Mesenchymal stem cell (in vitro differentiated cells and primary cell): ENCODE data around the gene FEZ2.

ENCODE experiments used
- DNase-seq: peaks from one replicate; pipeline ENCODE4 v3.0.0-alpha.2; 2013
- H2AFZ ChIP-seq: one replicate; pipeline ENCODE4 v1.6.1; 2013; ENCODE audit warnings: low read depth, mild to moderate bottlenecking, control low read depth, inconsistent platforms, low read length, moderate library complexity
- H2AK5ac ChIP-seq: 2 replicates; pipeline ENCODE4 v1.6.1; 2013; ENCODE audit warnings: low read length, moderate library complexity, mild to moderate bottlenecking, inconsistent platforms; ENCODE audit not compliant: severe bottlenecking
- H2BK120ac ChIP-seq: one replicate; pipeline ENCODE4 v1.6.1; 2013; ENCODE audit warnings: low read depth, mild to moderate bottlenecking, inconsistent platforms, low read length, moderate library complexity
- H2BK12ac ChIP-seq, 2 experiments: one replicate each; pipeline ENCODE4 v1.6.1; 2013; ENCODE audit warnings: inconsistent platforms in 2 of 2, low read length in 2 of 2, mild to moderate bottlenecking in 2 of 2, moderate library complexity in 2 of 2, control low read depth in 1 of 2
- H2BK15ac ChIP-seq: one replicate; pipeline ENCODE4 v1.6.1; 2013; ENCODE audit warnings: mild to moderate bottlenecking, low read depth, inconsistent platforms; ENCODE audit not compliant: poor library complexity, severe bottlenecking
- H2BK5ac ChIP-seq: 2 replicates; pipeline ENCODE4 v1.6.1; 2013; ENCODE audit warnings: low read depth, mild to moderate bottlenecking, low read length, control low read depth, inconsistent platforms; ENCODE audit not compliant: poor library complexity, severe bottlenecking
- H3K14ac ChIP-seq, 2 experiments: one replicate each; pipeline ENCODE4 v1.6.1; 2013; ENCODE audit warnings: inconsistent platforms in 2 of 2, low read length in 2 of 2, control low read depth in 1 of 2, mild to moderate bottlenecking in 1 of 2, moderate library complexity in 1 of 2
- H3K18ac ChIP-seq, 2 experiments: one replicate each; pipeline ENCODE4 v1.6.1; 2013; ENCODE audit warnings: inconsistent platforms in 2 of 2, low read length in 2 of 2, control low read depth in 1 of 2, low read depth in 1 of 2, mild to moderate bottlenecking in 1 of 2
- H3K23ac ChIP-seq, 2 experiments: one replicate each; pipeline ENCODE4 v1.6.1; 2013; ENCODE audit warnings: inconsistent platforms in 2 of 2, low read length in 2 of 2, mild to moderate bottlenecking in 2 of 2, moderate library complexity in 2 of 2, control low read depth in 1 of 2
- H3K27ac ChIP-seq: 2 replicates; pipeline ENCODE4 v1.5.1; 2013; ENCODE audit warnings: mild to moderate bottlenecking, moderate library complexity, low read length, control low read depth, inconsistent platforms; ENCODE audit not compliant: poor library complexity, severe bottlenecking
- H3K27me3 ChIP-seq, 2 experiments: 2 replicates each; pipeline versions ENCODE4 v1.6.1 to v1.7.0; 2013; ENCODE audit warnings: low read length in 2 of 2, mild to moderate bottlenecking in 2 of 2, moderate library complexity in 2 of 2, control low read depth in 1 of 2, inconsistent platforms in 1 of 2; ENCODE audit not compliant: control insufficient read depth in 1 of 2, insufficient read depth in 1 of 2
- H3K36me3 ChIP-seq, 2 experiments: 2 replicates each; pipeline versions ENCODE4 v1.6.1 to v1.7.0; 2013; ENCODE audit warnings: low read length in 2 of 2, control low read depth in 1 of 2, inconsistent platforms in 1 of 2, low read depth in 1 of 2, mild to moderate bottlenecking in 1 of 2; ENCODE audit not compliant: insufficient read depth in 2 of 2, control insufficient read depth in 1 of 2
- H3K4ac ChIP-seq, 2 experiments: one replicate each; pipeline ENCODE4 v1.6.1; 2013; ENCODE audit warnings: inconsistent platforms in 2 of 2, low read length in 2 of 2, mild to moderate bottlenecking in 2 of 2, moderate library complexity in 2 of 2, control low read depth in 1 of 2, low read depth in 1 of 2
- H3K4me1 ChIP-seq: 2 replicates; pipeline ENCODE4 v1.6.1; 2013; ENCODE audit warnings: low read depth, low read length, control low read depth; ENCODE audit not compliant: control insufficient read depth, insufficient read depth
- H3K4me2 ChIP-seq: 2 replicates; pipeline ENCODE4 v1.6.1; 2013; ENCODE audit warnings: low read length, mild to moderate bottlenecking, inconsistent platforms; ENCODE audit not compliant: poor library complexity, severe bottlenecking
- H3K4me3 ChIP-seq, 2 experiments: 2 replicates each; pipeline versions ENCODE4 v1.5.1 to v1.7.0; 2013; ENCODE audit warnings: low read length in 2 of 2, mild to moderate bottlenecking in 2 of 2, control low read depth in 1 of 2, low read depth in 1 of 2; ENCODE audit not compliant: insufficient read depth in 1 of 2
- H3K79me1 ChIP-seq: replicated peaks from 2 replicates; pipeline ENCODE4 v1.6.1; 2013; ENCODE audit warnings: mild to moderate bottlenecking, control low read depth, low read length, inconsistent platforms; ENCODE audit not compliant: poor library complexity, severe bottlenecking
- H3K9ac ChIP-seq: 2 replicates; pipeline ENCODE4 v1.7.0; 2013; ENCODE audit warnings: mild to moderate bottlenecking, low read length, moderate library complexity
- H3K9me3 ChIP-seq: 2 replicates; pipeline ENCODE4 v1.7.0; 2013; ENCODE audit warnings: mild to moderate bottlenecking, low read length; ENCODE audit not compliant: control insufficient read depth
- H4K8ac ChIP-seq: one replicate; pipeline ENCODE4 v1.6.1; 2013; ENCODE audit warnings: inconsistent platforms, mild to moderate bottlenecking, low read length, moderate library complexity
- H4K91ac ChIP-seq: one replicate; pipeline ENCODE4 v1.6.1; 2013; ENCODE audit warnings: mild to moderate bottlenecking, low read length, inconsistent platforms
- WGBS: methylation state at CpG from one replicate; pipeline ENCODE4 v1.1.7; 2013; ENCODE audit warnings: mixed read lengths; 5-methylcytosine and 5-hydroxymethylcytosine counted together

FEZ2 gene

DNA sequence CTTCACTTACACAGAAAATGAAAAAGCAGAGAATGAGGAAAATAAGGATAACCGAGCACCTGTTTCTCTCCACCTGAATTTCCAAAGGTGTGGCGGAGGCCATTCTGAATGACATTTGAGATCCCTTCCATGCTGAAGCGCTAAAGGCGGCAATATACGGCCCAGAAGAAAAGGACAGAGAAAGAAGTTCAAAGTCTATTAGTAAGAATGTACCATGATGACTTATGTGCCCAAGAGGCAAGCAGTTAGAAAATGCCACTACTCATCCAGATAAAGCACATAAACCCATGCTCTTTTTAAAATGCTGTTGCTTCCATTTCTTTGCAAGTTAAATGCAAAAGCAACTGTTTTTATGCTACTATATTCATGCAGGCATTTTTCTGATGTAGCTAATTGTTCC lies 37.2 kb downstream of the FEZ2 start:
- no peak overlapping the region for H4K91ac ChIP-seq
- H2BK120ac ChIP-seq: no peak overlapping the region
- H2BK15ac ChIP-seq: no peak overlapping the region
- H2AK5ac ChIP-seq: peak overlapping the region; percentile 23
- no peak overlapping the region for H3K4me3 ChIP-seq
- H2BK12ac ChIP-seq: no peak overlapping the region
- no peak overlapping the region for H2BK5ac ChIP-seq
- peaks cover 5 to 29% of the 10 kb centered on the region in 2 experiments for H3K36me3 ChIP-seq
- H3K23ac ChIP-seq: no peak overlapping the region
- peaks cover 22% of the 10 kb centered on the region for H3K79me1 ChIP-seq
- H4K8ac ChIP-seq: no peak overlapping the region
- no peak for DNase-seq
- 96% methylated on average over 5 of the region's 5 CpGs for WGBS
- H3K18ac ChIP-seq: peak overlapping the region in 1 of 2 experiments; percentile 17
- H3K27ac ChIP-seq: peak overlapping the region; percentile 17
- H3K9me3 ChIP-seq: no peaks in the 10 kb centered on the region
- H3K4ac ChIP-seq: no peak overlapping the region
- H3K14ac ChIP-seq: peak overlapping the region in 1 of 2 experiments; percentile 67
- H3K27me3 ChIP-seq: no peaks in the 10 kb centered on the region
- H3K4me2 ChIP-seq: no peak overlapping the region
- peak overlapping the region; percentile 87 for H3K9ac ChIP-seq
- H3K4me1 ChIP-seq: peaks cover 5% of the 10 kb centered on the region
- H2AFZ ChIP-seq: no peak overlapping the region

DNA sequence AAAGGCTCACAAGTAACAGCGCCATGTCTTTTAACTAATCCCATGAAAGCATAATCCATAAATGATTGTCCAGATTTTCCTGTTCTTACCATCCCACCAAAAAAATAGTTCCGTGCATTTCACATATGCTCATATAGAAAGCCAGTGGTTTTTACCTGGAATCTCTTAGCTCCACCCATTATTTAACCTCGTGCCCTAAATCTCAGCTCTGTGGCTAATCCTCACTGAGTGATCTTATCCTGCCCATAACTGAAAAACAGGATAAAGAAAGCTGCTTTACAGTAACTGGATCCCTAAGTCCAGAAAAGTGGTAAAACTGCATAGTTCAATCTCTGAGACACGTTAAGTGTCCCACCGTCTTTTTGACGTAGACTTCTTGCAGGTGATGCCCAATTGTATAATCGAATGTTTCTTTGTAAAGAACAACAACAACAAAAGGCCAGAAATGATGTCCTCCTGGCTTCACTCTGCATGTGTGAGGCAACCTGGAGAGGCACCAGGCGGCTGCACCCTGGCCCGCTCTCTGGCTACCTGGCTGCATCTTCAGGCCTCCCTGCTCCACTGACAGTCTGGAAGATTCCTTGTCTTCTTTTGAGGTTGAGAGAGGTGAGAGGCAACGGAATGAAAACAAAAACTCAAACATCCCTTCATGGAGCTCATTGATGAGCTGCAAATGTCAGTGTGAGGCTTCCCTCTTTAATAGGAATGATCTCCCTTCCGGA lies 38.6 kb downstream of the FEZ2 start:
- H2BK15ac ChIP-seq: no peak overlapping the region
- DNase-seq: no peak
- peak overlapping the region in 1 of 2 experiments; percentile 5 for H3K4ac ChIP-seq
- peak overlapping the region; percentile 26 for H2AK5ac ChIP-seq
- peaks cover 5% of the 10 kb centered on the region for H3K4me1 ChIP-seq
- H3K79me1 ChIP-seq: peaks cover 10% of the 10 kb centered on the region
- no peak overlapping the region for H3K27ac ChIP-seq
- H3K4me2 ChIP-seq: no peak overlapping the region
- peak overlapping the region; percentile 11 for H4K91ac ChIP-seq
- H3K4me3 ChIP-seq: no peak overlapping the region
- H2AFZ ChIP-seq: no peak overlapping the region
- no peak overlapping the region for H3K23ac ChIP-seq
- H3K36me3 ChIP-seq: peaks cover 0 to 36% of the 10 kb centered on the region in 2 experiments
- H4K8ac ChIP-seq: no peak overlapping the region
- H3K27me3 ChIP-seq: no peaks in the 10 kb centered on the region
- 88% methylated on average over 11 of the region's 11 CpGs for WGBS
- H3K9me3 ChIP-seq: no peaks in the 10 kb centered on the region
- no peak overlapping the region for H2BK12ac ChIP-seq
- H3K9ac ChIP-seq: no peak overlapping the region
- no peak overlapping the region for H3K18ac ChIP-seq
- no peak overlapping the region for H3K14ac ChIP-seq
- no peak overlapping the region for H2BK120ac ChIP-seq
- H2BK5ac ChIP-seq: no peak overlapping the region

GRCh38 chr2:36556842-36557241 lies 41.1 kb downstream of the FEZ2 start:
- Histone ChIP-seq H2BK120ac (no peak overlapping the region), H3K27me3 (no peaks in the 10 kb centered on the region), H3K18ac (no peak overlapping the region), H2BK15ac (no peak overlapping the region), H4K8ac (no peak overlapping the region), H3K23ac (no peak overlapping the region), H2BK12ac (no peak overlapping the region), H3K36me3 (peaks cover 4 to 59% of the 10 kb centered on the region in 2 experiments), H3K79me1 (peaks cover 10% of the 10 kb centered on the region), H3K4me1 (peaks cover 2% of the 10 kb centered on the region), H2AFZ (no peak overlapping the region), H3K27ac (no peak overlapping the region), H3K4me3 (no peak overlapping the region), H2AK5ac (no peak overlapping the region), H3K14ac (no peak overlapping the region), H3K4me2 (no peak overlapping the region), H3K9me3 (no peaks in the 10 kb centered on the region), H3K9ac (no peak overlapping the region), H3K4ac (no peak overlapping the region), H2BK5ac (no peak overlapping the region), H4K91ac (no peak overlapping the region)
- WGBS: 100% methylated on average over 1 of the region's 1 CpG
- no peak for DNase-seq

- Histone ChIP-seq H2BK12ac (no peak overlapping the region), H3K14ac (no peak overlapping the region), H4K8ac (no peak overlapping the region), H2AFZ (no peak overlapping the region), H3K4me1 (no peaks in the 10 kb centered on the region), H2BK120ac (no peak overlapping the region), H3K4me2 (no peak overlapping the region), H2BK15ac (no peak overlapping the region), H2AK5ac (no peak overlapping the region), H4K91ac (no peak overlapping the region), H3K27me3 (no peaks in the 10 kb centered on the region), H3K9ac (no peak overlapping the region), H3K4me3 (no peak overlapping the region), H3K18ac (no peak overlapping the region), H2BK5ac (no peak overlapping the region), H3K36me3 (peaks cover 6 to 69% of the 10 kb centered on the region in 2 experiments), H3K79me1 (peaks cover 11% of the 10 kb centered on the region), H3K27ac (no peak overlapping the region), H3K23ac (no peak overlapping the region), H3K9me3 (no peaks in the 10 kb centered on the region), H3K4ac (no peak overlapping the region)
- no peak for DNase-seq
- WGBS: 100% methylated on average over 2 of the region's 3 CpGs
Observed at GRCh38 chr2:36555789-36556188, 42.2 kb downstream of the FEZ2 start.
